Hematopoietic multipotent progenitor cell treated with erythropoietin and hydrocortisone succinate and interleukin-3 and kit ligand, for 4 days (in vitro differentiated cells): Measurements from ENCODE around the gene NBEA.
"Not testable (repeated sequence)": the region's sequence is repeated elsewhere in the genome, so short reads cannot be mapped to it uniquely, and the experiment has no call there.

Experiments
- DNase-seq: peaks from one replicate; pipeline ENCODE4 v3.0.0-alpha.2; 2015

The NBEA gene

GRCh38 chr13:35598233-35598632 is 656.2 kb downstream of the NBEA start:
- DNase-seq = no peak

GRCh38 chr13:35598790-35599369 is 656.8 kb downstream of the NBEA start:
- no peak for DNase-seq

GRCh38 chr13:35599384-35599783 is 657.3 kb downstream of the NBEA start:
- DNase-seq = no peak

- no peak for DNase-seq
Observed at GRCh38 chr13:35600137-35600536, 658.1 kb downstream of the NBEA start.

GRCh38 chr13:35603593-35604285 is 661.7 kb downstream of the NBEA start:
- DNase-seq = no peak

- no peak for DNase-seq
Observed at GRCh38 chr13:35614666-35615065, 672.6 kb downstream of the NBEA start.

- DNase-seq = no peak
Observed at GRCh38 chr13:35617420-35617819, 675.4 kb downstream of the NBEA start.

- DNase-seq = no peak
Observed at GRCh38 chr13:35618565-35619083, 676.6 kb downstream of the NBEA start.

- DNase-seq = peak; percentile 47
Observed at GRCh38 chr13:35621989-35622388, 679.9 kb downstream of the NBEA start.

GRCh38 chr13:35629026-35629425 is 687.0 kb downstream of the NBEA start:
- DNase-seq = no peak

- peak; percentile 81 for DNase-seq
Observed at GRCh38 chr13:35630551-35631275, 688.6 kb downstream of the NBEA start.

GRCh38 chr13:35631666-35632065 is 689.6 kb downstream of the NBEA start:
- DNase-seq = no peak

GRCh38 chr13:35643625-35644024 is 701.6 kb downstream of the NBEA start:
- no peak for DNase-seq

GRCh38 chr13:35646056-35646774 is 704.1 kb downstream of the NBEA start:
- DNase-seq = peak; percentile 3

- DNase-seq = no peak
Observed at GRCh38 chr13:35648201-35648600, 706.1 kb downstream of the NBEA start.

- peak; percentile 30 for DNase-seq
Observed at GRCh38 chr13:35649162-35649561, 707.1 kb downstream of the NBEA start.

GRCh38 chr13:35659796-35660195 is 717.7 kb downstream of the NBEA start:
- DNase-seq = no peak

GRCh38 chr13:35664747-35665146 is 722.7 kb downstream of the NBEA start:
- no peak for DNase-seq

GRCh38 chr13:35669321-35669720 is 727.3 kb downstream of the NBEA start:
- DNase-seq = no peak

- no peak for DNase-seq
Observed at GRCh38 chr13:35672611-35673010, 730.5 kb downstream of the NBEA start.

GRCh38 chr13:35675651-35676050 is 733.6 kb downstream of the NBEA start:
- DNase-seq = no peak

- DNase-seq = not testable (repeated sequence)
Observed at GRCh38 chr13:35677863-35678262, 735.8 kb downstream of the NBEA start.

- DNase-seq = no peak
Observed at GRCh38 chr13:35681685-35682084, 739.6 kb downstream of the NBEA start.
